Right lobe of liver (tissue), 4 donors: Measurements from ENCODE around the gene AKAP11.

Experiments used
- POLR2A ChIP-seq: fragments of 450-650 bp; IDR thresholded peaks from one replicate; pipeline ENCODE4 v1.6.1; 2017; ENCODE audit warnings: antibody characterized with exemption, mild to moderate bottlenecking
- TF ChIP-seq, protein P1 (sequence below), 4 donors: fragments of 200-600 bp in 3 of 4; fragments of 450-650 bp in 1 of 4; IDR thresholded peaks; one replicate each; pipeline versions ENCODE4 v1.5.1 to v1.8.0; 2016 to 2022; ENCODE audit warnings: antibody characterized with exemption in 4 of 4, mild to moderate bottlenecking in 2 of 4
- donor health status: DM: no; HTN: no; CAD: no.
- donor health status: DM: no; HTN: no; CAD: no.
- donor health status: DM: no; HTN: yes; CAD: no.

DNA sequence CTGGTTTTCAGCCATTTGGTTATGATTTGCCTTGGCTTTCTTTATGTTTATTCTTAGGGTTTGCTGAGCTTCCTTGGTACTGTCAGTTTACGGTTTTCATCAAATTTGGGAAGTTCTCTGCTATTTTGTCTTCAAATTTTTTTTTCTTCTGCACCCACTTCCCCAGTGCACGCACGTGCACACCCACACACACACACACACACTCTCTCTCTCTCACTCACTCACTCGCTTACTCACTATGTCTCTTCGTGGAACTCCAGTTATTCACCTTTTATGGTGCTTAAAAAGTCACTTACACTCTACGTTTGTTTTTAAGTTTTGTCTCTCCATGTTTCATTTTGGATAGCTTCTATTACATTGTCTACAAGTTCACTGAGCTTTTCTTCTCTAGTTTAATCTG lies 7.1 kb downstream of the AKAP11 start:
- TF ChIP-seq, protein P1, sequence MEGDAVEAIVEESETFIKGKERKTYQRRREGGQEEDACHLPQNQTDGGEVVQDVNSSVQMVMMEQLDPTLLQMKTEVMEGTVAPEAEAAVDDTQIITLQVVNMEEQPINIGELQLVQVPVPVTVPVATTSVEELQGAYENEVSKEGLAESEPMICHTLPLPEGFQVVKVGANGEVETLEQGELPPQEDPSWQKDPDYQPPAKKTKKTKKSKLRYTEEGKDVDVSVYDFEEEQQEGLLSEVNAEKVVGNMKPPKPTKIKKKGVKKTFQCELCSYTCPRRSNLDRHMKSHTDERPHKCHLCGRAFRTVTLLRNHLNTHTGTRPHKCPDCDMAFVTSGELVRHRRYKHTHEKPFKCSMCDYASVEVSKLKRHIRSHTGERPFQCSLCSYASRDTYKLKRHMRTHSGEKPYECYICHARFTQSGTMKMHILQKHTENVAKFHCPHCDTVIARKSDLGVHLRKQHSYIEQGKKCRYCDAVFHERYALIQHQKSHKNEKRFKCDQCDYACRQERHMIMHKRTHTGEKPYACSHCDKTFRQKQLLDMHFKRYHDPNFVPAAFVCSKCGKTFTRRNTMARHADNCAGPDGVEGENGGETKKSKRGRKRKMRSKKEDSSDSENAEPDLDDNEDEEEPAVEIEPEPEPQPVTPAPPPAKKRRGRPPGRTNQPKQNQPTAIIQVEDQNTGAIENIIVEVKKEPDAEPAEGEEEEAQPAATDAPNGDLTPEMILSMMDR (IDR thresholded peaks at IDR 0.05), result no peak
- no peak for TF ChIP-seq POLR2A
